MG63 (cell line): ENCODE data around the gene EPHA1. TPM values are rescaled to one million over a fixed set of nuclear protein-coding genes. Genes with fewer than 3 reads are reported as not detected.

Experiments used
- DNase-seq: peaks from one replicate; pipeline ENCODE4 v3.0.0-alpha.2; 2020
- H3K27me3 ChIP-seq: fragments of 250-450 bp; sonication (Bioruptor Pico); 2 replicates; pipeline ENCODE4 v1.5.1; 2020; ENCODE audit warnings: mild to moderate bottlenecking, moderate library complexity
- H3K36me3 ChIP-seq: fragments of 250-450 bp; sonication (Bioruptor Pico); 2 replicates; pipeline ENCODE4 v1.5.1; 2020; ENCODE audit warnings: mild to moderate bottlenecking, moderate library complexity
- H3K4me3 ChIP-seq: fragments of 250-450 bp; sonication (Bioruptor Pico); 2 replicates; pipeline ENCODE4 v1.5.1; 2020; ENCODE audit warnings: mild to moderate bottlenecking, moderate library complexity
- H3K9me3 ChIP-seq: fragments of 250-450 bp; sonication (Bioruptor Pico); 2 replicates; pipeline ENCODE4 v1.5.1; 2020; ENCODE audit warnings: mild to moderate bottlenecking, moderate library complexity
- total RNA-seq: library from RNA; depleted of rRNA; stranded (reverse); fragments of >200 nt; shearing (Covaris generic); gene quantifications from 2 replicates; pipeline ENCODE4 v1.2.3, GENCODE V29; 2014; ENCODE audit warnings: low replicate concordance

EPHA1 gene
- total RNA-seq, 1 experiment from 2014 or later = not detected

- no peaks in the 10 kb centered on the region for H3K36me3 ChIP-seq
- no peak overlapping the region for H3K4me3 ChIP-seq
- no peak for DNase-seq
- H3K9me3 ChIP-seq = no peaks in the 10 kb centered on the region
- no peaks in the 10 kb centered on the region for H3K27me3 ChIP-seq
Observed at GRCh38 chr7:143373255-143373794, 35.3 kb downstream of the EPHA1 start.

GRCh38 chr7:143372070-143372469, 36.6 kb downstream of the EPHA1 start:
- DNase-seq = peak; percentile 78
- Histone ChIP-seq H3K27me3 (no peaks in the 10 kb centered on the region), H3K4me3 (no peak overlapping the region), H3K36me3 (no peaks in the 10 kb centered on the region), H3K9me3 (no peaks in the 10 kb centered on the region)

- Histone ChIP-seq H3K36me3 (no peaks in the 10 kb centered on the region), H3K27me3 (no peaks in the 10 kb centered on the region), H3K9me3 (no peaks in the 10 kb centered on the region), H3K4me3 (no peak overlapping the region)
- no peak for DNase-seq
Observed at GRCh38 chr7:143369678-143370651, 38.7 kb downstream of the EPHA1 start.

- peaks cover 5% of the 10 kb centered on the region; the same call in 1 of the 2 replicates for H3K27me3 ChIP-seq
- H3K4me3 ChIP-seq = no peak overlapping the region
- no peak for DNase-seq
- no peaks in the 10 kb centered on the region for H3K9me3 ChIP-seq
- H3K36me3 ChIP-seq = no peaks in the 10 kb centered on the region
Observed at GRCh38 chr7:143368387-143368786, 40.3 kb downstream of the EPHA1 start.

- peak; percentile 65 for DNase-seq
Observed at GRCh38 chr7:143367972-143368371, 40.7 kb downstream of the EPHA1 start.

GRCh38 chr7:143363016-143363937, 45.4 kb downstream of the EPHA1 start:
- no peak overlapping the region for H3K4me3 ChIP-seq
- no peak for DNase-seq

More at GRCh38 chr7:143367972-143368371, 40.7 kb downstream of the EPHA1 start:
- Histone ChIP-seq H3K4me3 (no peak overlapping the region), H3K9me3 (no peaks in the 10 kb centered on the region), H3K36me3 (no peaks in the 10 kb centered on the region), H3K27me3 (peaks cover 5% of the 10 kb centered on the region; the same call in 1 of the 2 replicates)

GRCh38 chr7:143362131-143363015, 46.3 kb downstream of the EPHA1 start, which contains the start of gene FAM131B:
Gene FAM131B (minus strand): TSS chr7:143362713. CDS start chr7:143362603, 110 bp downstream.
- H3K9me3 ChIP-seq = no peaks in the 10 kb centered on the region
- peaks cover 7% of the 10 kb centered on the region; the same call in 1 of the 2 replicates for H3K27me3 ChIP-seq
- no peaks in the 10 kb centered on the region for H3K36me3 ChIP-seq
- DNase-seq = peak; percentile 13
- peak within 1 kb of the TSS; percentile 41 for H3K4me3 ChIP-seq

More at GRCh38 chr7:143363016-143363937, 45.4 kb downstream of the EPHA1 start:
- Histone ChIP-seq H3K36me3 (no peaks in the 10 kb centered on the region), H3K9me3 (no peaks in the 10 kb centered on the region), H3K27me3 (peaks cover 7% of the 10 kb centered on the region; the same call in 1 of the 2 replicates)

GRCh38 chr7:143361552-143362130, 47.0 kb downstream of the EPHA1 start:
- H3K27me3 ChIP-seq = peaks cover 7% of the 10 kb centered on the region; the same call in 1 of the 2 replicates
- peak overlapping the region; percentile 41 for H3K4me3 ChIP-seq
- no peak for DNase-seq

GRCh38 chr7:143360788-143361551, 47.7 kb downstream of the EPHA1 start:
- no peak overlapping the region for H3K4me3 ChIP-seq

More at GRCh38 chr7:143361552-143362130, 47.0 kb downstream of the EPHA1 start:
- Histone ChIP-seq H3K9me3 (no peaks in the 10 kb centered on the region), H3K36me3 (no peaks in the 10 kb centered on the region)

GRCh38 chr7:143359771-143360353, 48.8 kb downstream of the EPHA1 start:
- Histone ChIP-seq H3K36me3 (no peaks in the 10 kb centered on the region), H3K27me3 (peaks cover 7% of the 10 kb centered on the region; the same call in 1 of the 2 replicates)

More at GRCh38 chr7:143360788-143361551, 47.7 kb downstream of the EPHA1 start:
- H3K9me3 ChIP-seq = no peaks in the 10 kb centered on the region
- no peak for DNase-seq
- H3K27me3 ChIP-seq = peaks cover 7% of the 10 kb centered on the region; the same call in 1 of the 2 replicates
- H3K36me3 ChIP-seq = no peaks in the 10 kb centered on the region

GRCh38 chr7:143358626-143359025, 50.0 kb downstream of the EPHA1 start:
- Histone ChIP-seq H3K4me3 (no peak overlapping the region), H3K27me3 (peaks cover 4% of the 10 kb centered on the region; the same call in 1 of the 2 replicates), H3K36me3 (no peaks in the 10 kb centered on the region), H3K9me3 (no peaks in the 10 kb centered on the region)
- no peak for DNase-seq

More at GRCh38 chr7:143359771-143360353, 48.8 kb downstream of the EPHA1 start:
- no peak for DNase-seq
- Histone ChIP-seq H3K4me3 (no peak overlapping the region), H3K9me3 (no peaks in the 10 kb centered on the region)

- H3K4me3 ChIP-seq = no peak overlapping the region
- no peaks in the 10 kb centered on the region for H3K27me3 ChIP-seq
- no peaks in the 10 kb centered on the region for H3K36me3 ChIP-seq
- no peak for DNase-seq
- no peaks in the 10 kb centered on the region for H3K9me3 ChIP-seq
Observed at GRCh38 chr7:143356414-143357050, 52.1 kb downstream of the EPHA1 start.

- H3K9me3 ChIP-seq = no peaks in the 10 kb centered on the region
- no peaks in the 10 kb centered on the region for H3K36me3 ChIP-seq
- DNase-seq = no peak
- H3K4me3 ChIP-seq = no peak overlapping the region
- no peaks in the 10 kb centered on the region for H3K27me3 ChIP-seq
Observed at GRCh38 chr7:143355450-143356385, 52.9 kb downstream of the EPHA1 start.
